Measurements from ENCODE around the gene ADD1. TPM values are rescaled to one million over a fixed set of nuclear protein-coding genes. Genes with fewer than 3 reads are reported as not detected.

Gene ADD1
- total and polyA plus RNA-seq, 2 of the 13 experiments (the other 11 are each of a cell fraction or from before 2014, with no cell fraction given) = 73.9 to 122 TPM

GRCh38 chr4:2804449-2804972 is 39.1 kb upstream of the ADD1 start:
- WGBS (ENCODE audit: low lambda C conversion rate) = no CpG with 5 or more reads among the region's 10 CpGs
- no TSS peak for BruUV-seq (replicated peaks)
- Histone ChIP-seq H3K27me3 (ENCODE audit: control insufficient read depth in 1 of 2, insufficient read depth in 2 of 2, low read length in 2 of 2) (no peaks in the 10 kb centered on the region), H3K9me3 (ENCODE audit: low read length) (no peaks in the 10 kb centered on the region), H3K4me3 (replicated peaks in 1 of 3; ENCODE audit: insufficient read depth in 1 of 3, low read depth in 2 of 3, low read length in 3 of 3) (no peak overlapping the region), H3K27ac (ENCODE audit: extremely low read length, insufficient read depth, low read length) (no peak overlapping the region), H3K4me1 (ENCODE audit: insufficient read depth, low read length) (peaks cover 29% of the 10 kb centered on the region), H3K79me2 (ENCODE audit: insufficient read depth, low read length) (peaks cover 34% of the 10 kb centered on the region), H3K4me2 (ENCODE audit: low read depth, low read length) (no peak overlapping the region), H2AFZ (ENCODE audit: low read length) (no peak overlapping the region), H4K20me1 (ENCODE audit: insufficient read depth, low read length) (peaks cover 5% of the 10 kb centered on the region; the same call in 1 of the 2 replicates), H3K9ac (ENCODE audit: insufficient read depth, low read depth, low read length) (no peak overlapping the region), H3K36me3 (replicated peaks in 1 of 2; ENCODE audit: control insufficient read depth in 1 of 2, insufficient read depth in 2 of 2, low read length in 2 of 2) (peaks cover 3 to 9% of the 10 kb centered on the region in 2 experiments; a peak in 2 of 5 replicates)
- DNase-seq (ENCODE audit: low spot score) (no peak), ATAC-seq (no peak), FAIRE-seq (no peak)
- no peak for TF ChIP-seq ZNF543 (CRISPR knock-in tag; IDR thresholded peaks at IDR 0.05)
- in situ Hi-C loops (cut with HindIII; ENCODE audit: extremely low pct_ligation_motif_present, low pct_unique_long_range_greater_than_20kb) (loop anchor here (5.0 kb wide), 1 partner anchor 33 kb away; no protein-coding TSS in a partner anchor), intact Hi-C loops (cut with micrococcal nuclease; ENCODE audit: unreplicated experiment) (loop anchor here (5.0 kb wide), 1 partner anchor 58 kb away; no protein-coding TSS in a partner anchor)
- ChIA-PET POLR2A (no interaction called here), CTCF (ENCODE audit: low intra/inter-chr PET ratio, low total read pairs) (no interaction called here)

GRCh38 chr4:2804973-2805501 is 38.6 kb upstream of the ADD1 start:
- intact Hi-C loops (cut with micrococcal nuclease; ENCODE audit: unreplicated experiment) (loop anchor here (5.0 kb wide), 1 partner anchor 57 kb away; no protein-coding TSS in a partner anchor), in situ Hi-C loops (cut with HindIII; ENCODE audit: extremely low pct_ligation_motif_present, low pct_unique_long_range_greater_than_20kb) (loop anchor here (5.0 kb wide), 1 partner anchor 32 kb away; no protein-coding TSS in a partner anchor)
- ATAC-seq (no peak), FAIRE-seq (no peak), DNase-seq (ENCODE audit: low spot score) (no peak)
- H3K27me3 ChIP-seq (ENCODE audit: control insufficient read depth in 1 of 2, insufficient read depth in 2 of 2, low read length in 2 of 2) = no peaks in the 10 kb centered on the region
- no peak overlapping the region for H3K4me2 ChIP-seq (ENCODE audit: low read depth, low read length)
- peaks cover 3 to 9% of the 10 kb centered on the region in 2 experiments; a peak in 2 of 5 replicates for H3K36me3 ChIP-seq (replicated peaks in 1 of 2; ENCODE audit: control insufficient read depth in 1 of 2, insufficient read depth in 2 of 2, low read length in 2 of 2)
- H3K27ac ChIP-seq (ENCODE audit: extremely low read length, insufficient read depth, low read length) = no peak overlapping the region
- peaks cover 32% of the 10 kb centered on the region for H3K79me2 ChIP-seq (ENCODE audit: insufficient read depth, low read length)
- no peak overlapping the region for H3K4me3 ChIP-seq (replicated peaks in 1 of 3; ENCODE audit: insufficient read depth in 1 of 3, low read depth in 2 of 3, low read length in 3 of 3)
- POLR2A ChIA-PET = no interaction called here
- peaks cover 9% of the 10 kb centered on the region; the same call in 1 of the 2 replicates for H4K20me1 ChIP-seq (ENCODE audit: insufficient read depth, low read length)
- 98% methylated on average over 10 of the region's 13 CpGs for WGBS (ENCODE audit: low lambda C conversion rate)
- no TSS peak for BruUV-seq (replicated peaks)
- CTCF ChIA-PET (ENCODE audit: low intra/inter-chr PET ratio, low total read pairs) = no interaction called here
- H3K9ac ChIP-seq (ENCODE audit: insufficient read depth, low read depth, low read length) = no peak overlapping the region
- H2AFZ ChIP-seq (ENCODE audit: low read length) = no peak overlapping the region
- no peaks in the 10 kb centered on the region for H3K9me3 ChIP-seq (ENCODE audit: low read length)
- peaks cover 25% of the 10 kb centered on the region for H3K4me1 ChIP-seq (ENCODE audit: insufficient read depth, low read length)
- TF ChIP-seq ZNF878 (CRISPR knock-in tag; IDR thresholded peaks at IDR 0.05) (no peak), ZNF274 (CRISPR knock-in tag; IDR thresholded peaks at IDR 0.05) (no peak), ZMYM2 (CRISPR knock-in tag; IDR thresholded peaks at IDR 0.05) (no peak), SYNCRIP (IDR thresholded peaks at IDR 0.05; ENCODE audit: insufficient read depth, low read depth, low read length) (no peak), ZBTB3 (CRISPR knock-in tag; IDR thresholded peaks at IDR 0.05; ENCODE audit: borderline replicate concordance, low read depth) (no peak), SP140L (CRISPR knock-in tag; IDR thresholded peaks at IDR 0.05; ENCODE audit: borderline replicate concordance) (no peak), SATB2 (CRISPR knock-in tag; IDR thresholded peaks at IDR 0.05) (no peak), ZNF713 (CRISPR knock-in tag; IDR thresholded peaks at IDR 0.05) (no peak), GTF2F1 (IDR thresholded peaks at IDR 0.05; ENCODE audit: low read length) (no peak), KAT2B (IDR thresholded peaks at IDR 0.05; ENCODE audit: borderline replicate concordance, low read depth, low read length) (no peak), ZNF574 (CRISPR knock-in tag; IDR thresholded peaks at IDR 0.05) (no peak), ZNF124 (CRISPR knock-in tag; IDR thresholded peaks at IDR 0.05) (no peak), CEBPB (IDR thresholded peaks at IDR 0.05; ENCODE audit: borderline replicate concordance, low read depth, low read length) (no peak), ZNF660 (CRISPR knock-in tag; IDR thresholded peaks at IDR 0.05; ENCODE audit: borderline replicate concordance, low read depth) (no peak), JUN (CRISPR knock-in tag; IDR thresholded peaks at IDR 0.05) (no peak)
